KG1 (cell line): Measurements from ENCODE around the gene DLX5.

Source experiments
- DNase-seq: peaks from one replicate; lab custom pipeline; 2025; lab: John Stamatoyannopoulos, UW

DLX5 gene

GRCh38 chr7:97005183-97006054 is 19.2 kb downstream of the DLX5 start, which contains the start of gene DLX6:
TSS of gene DLX6 (plus strand) at chr7:97005553. CDS start at chr7:97005978, 425 bp downstream.
- no peak for DNase-seq

GRCh38 chr7:97004247-97005182 is 20.1 kb downstream of the DLX5 start:
- no peak for DNase-seq

GRCh38 chr7:97003262-97004246 is 21.1 kb downstream of the DLX5 start:
- DNase-seq: no peak

GRCh38 chr7:97002555-97003261 is 21.9 kb downstream of the DLX5 start:
- no peak for DNase-seq

- DNase-seq: no peak
These were observed 22.7 kb downstream of the DLX5 start for GRCh38 chr7:97001656-97002554.

- DNase-seq: no peak
These were observed 23.4 kb downstream of the DLX5 start for GRCh38 chr7:97001221-97001620.

- no peak for DNase-seq
These were observed 25.9 kb downstream of the DLX5 start for GRCh38 chr7:96998744-96999143.

GRCh38 chr7:96998333-96998732 is 26.3 kb downstream of the DLX5 start:
- no peak for DNase-seq

DNA sequence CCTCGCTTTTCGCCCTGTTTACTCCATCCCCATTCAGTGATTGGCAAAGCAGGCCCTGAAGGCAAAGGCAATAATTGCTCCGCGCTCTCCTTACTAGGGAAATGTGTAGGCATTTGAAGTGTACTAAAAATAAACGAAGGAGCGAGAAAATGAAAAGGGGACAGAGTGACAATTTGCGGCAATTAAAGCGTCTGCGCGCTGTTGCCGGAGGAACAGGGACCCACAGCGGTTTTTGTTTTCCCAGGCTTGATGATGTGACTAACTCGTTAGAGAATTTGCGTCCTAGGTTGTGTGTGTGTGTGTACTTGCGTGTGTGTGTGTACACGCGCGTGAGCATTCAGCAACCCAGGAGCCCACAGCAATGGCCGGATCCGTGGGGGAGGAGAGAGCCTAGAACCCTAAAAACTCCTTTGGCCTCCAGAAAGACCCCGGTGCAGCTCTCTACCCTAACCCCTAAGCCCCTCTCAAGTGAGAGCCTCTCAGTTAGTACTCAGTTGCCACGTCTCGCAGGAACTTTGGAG is 27.1 kb downstream of the DLX5 start:
- DNase-seq: no peak

DNA sequence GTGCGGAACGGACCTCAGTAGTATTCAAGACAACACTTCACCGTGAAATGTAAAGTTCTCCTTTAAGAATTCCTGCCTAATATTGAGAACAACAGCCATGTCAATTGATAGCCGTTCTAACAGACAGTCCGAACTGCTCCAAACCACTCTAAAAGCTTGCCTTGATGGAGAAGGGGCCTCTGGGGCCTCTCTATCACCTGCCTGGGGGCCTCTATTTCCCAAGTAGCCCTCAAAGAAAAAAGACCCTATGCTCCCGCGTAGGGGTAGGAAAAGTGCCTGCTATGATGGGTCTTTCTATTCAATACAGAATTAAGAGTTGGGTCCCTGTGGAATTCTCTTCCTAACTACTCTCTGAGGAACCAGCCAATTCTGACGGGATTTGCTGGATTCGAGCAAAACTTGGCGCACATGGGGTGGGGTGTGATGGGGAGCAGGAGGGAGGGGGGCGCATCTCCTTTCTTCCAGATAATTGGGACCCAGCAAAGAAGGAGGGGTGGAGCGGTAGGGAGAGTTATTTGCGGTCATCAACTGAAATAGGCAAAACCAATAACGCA is 27.6 kb downstream of the DLX5 start:
- no peak for DNase-seq

DNA sequence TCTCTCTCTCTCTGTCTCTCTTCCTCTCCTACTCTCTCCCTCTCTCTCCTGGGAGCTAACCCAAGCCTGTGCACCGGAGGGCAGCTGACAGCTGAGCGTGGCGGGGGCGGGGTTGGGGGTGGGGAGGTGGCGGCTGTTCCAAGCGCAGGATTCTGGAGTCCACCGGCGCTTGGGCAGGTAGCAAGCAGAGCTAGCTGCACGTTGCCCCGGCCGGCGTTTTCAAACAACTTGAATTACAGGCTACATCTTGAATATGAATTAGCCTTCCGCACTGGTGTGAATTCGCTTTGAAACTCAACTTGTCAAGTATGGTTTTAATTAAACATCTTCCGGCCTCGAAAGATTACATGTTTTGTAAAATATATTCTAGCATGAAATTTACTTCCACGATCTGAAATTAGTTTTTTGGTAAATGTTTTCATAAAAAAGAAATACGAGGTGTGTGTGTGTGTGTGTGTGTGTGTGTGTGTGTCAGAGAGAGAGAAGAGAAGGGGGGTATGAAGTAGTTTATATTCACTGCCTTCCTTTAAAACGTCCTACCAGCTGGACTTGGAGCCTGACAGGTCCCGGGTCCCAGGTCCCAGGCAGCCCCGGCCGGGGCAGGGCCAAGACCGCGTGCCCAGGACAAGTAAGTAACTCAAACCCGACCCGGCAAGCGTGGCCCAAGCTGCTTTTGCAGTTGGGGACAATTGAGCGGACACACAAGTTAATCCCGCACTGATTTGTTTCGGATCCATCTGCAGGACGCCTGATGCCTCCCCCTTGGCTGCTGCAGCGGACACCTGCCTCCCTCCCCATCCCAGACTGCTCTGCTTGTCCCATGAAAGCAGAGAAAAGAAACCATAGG is 28.3 kb downstream of the DLX5 start:
- no peak for DNase-seq

- no peak for DNase-seq
These were observed 29.1 kb downstream of the DLX5 start for GRCh38 chr7:96995406-96996110.

- DNase-seq: no peak
These were observed 30.7 kb downstream of the DLX5 start for GRCh38 chr7:96993980-96994379.

DNA sequence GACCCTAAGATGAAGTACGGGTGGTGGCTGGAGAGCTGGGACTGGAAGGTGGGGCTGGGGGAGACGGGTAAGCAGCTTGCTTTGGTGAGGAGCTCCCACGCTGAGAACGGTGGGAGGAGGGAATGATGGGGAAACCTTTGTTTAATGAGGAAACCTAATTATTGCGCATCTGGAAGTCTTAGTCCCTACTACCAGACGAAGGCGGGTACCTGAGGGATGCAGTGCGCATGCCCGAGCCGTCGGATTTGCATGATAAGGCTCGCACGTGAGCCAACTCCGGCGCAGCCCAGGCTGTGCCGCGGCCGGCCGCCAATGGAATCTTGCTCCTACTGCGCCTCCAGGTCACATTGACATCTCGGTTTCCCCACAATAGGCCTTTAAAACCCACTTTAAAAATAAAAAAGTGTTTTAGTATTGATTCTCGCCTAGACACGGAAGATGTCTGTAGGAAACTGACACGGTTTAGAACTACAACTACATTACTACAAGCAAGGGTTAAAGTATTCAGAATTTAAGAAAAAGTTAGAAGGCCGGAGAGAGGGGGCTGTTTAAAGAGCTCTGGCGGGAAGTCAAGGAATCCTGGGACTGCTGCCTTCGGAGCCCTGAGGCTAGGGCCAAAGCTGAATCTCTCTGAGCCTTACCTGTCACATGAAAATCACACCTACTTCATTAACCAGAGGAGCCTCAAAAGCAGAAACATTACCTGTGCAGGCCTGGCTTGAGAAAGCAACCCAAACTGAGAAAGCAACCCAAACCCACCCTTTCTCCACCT is 31.4 kb downstream of the DLX5 start:
- DNase-seq: no peak

- no peak for DNase-seq
These were observed 32.2 kb downstream of the DLX5 start for GRCh38 chr7:96992192-96993005.
